Measurements from ENCODE around the gene CARMIL1.
"Not testable (repeated sequence)": the region's sequence is repeated elsewhere in the genome, so short reads cannot be mapped to it uniquely, and the experiment has no call there.

- TF ChIP-seq POLR2AphosphoS5 (IDR thresholded peaks at IDR 0.05): not testable (repeated sequence)
- TF ChIP-seq, protein P1, sequence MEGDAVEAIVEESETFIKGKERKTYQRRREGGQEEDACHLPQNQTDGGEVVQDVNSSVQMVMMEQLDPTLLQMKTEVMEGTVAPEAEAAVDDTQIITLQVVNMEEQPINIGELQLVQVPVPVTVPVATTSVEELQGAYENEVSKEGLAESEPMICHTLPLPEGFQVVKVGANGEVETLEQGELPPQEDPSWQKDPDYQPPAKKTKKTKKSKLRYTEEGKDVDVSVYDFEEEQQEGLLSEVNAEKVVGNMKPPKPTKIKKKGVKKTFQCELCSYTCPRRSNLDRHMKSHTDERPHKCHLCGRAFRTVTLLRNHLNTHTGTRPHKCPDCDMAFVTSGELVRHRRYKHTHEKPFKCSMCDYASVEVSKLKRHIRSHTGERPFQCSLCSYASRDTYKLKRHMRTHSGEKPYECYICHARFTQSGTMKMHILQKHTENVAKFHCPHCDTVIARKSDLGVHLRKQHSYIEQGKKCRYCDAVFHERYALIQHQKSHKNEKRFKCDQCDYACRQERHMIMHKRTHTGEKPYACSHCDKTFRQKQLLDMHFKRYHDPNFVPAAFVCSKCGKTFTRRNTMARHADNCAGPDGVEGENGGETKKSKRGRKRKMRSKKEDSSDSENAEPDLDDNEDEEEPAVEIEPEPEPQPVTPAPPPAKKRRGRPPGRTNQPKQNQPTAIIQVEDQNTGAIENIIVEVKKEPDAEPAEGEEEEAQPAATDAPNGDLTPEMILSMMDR (IDR thresholded peaks at IDR 0.05): not testable (repeated sequence)
Observed at GRCh38 chr6:25586119-25586518, 306.9 kb downstream of the CARMIL1 start.

All from breast epithelium (tissue), 3 donors.